Measurements from ENCODE around the gene SNX8.

Gene SNX8

GRCh38 chr7:2314209-2314955 lies at the start of gene SNX8:
TSS of gene SNX8 (minus strand) at chr7:2314441. CDS start at chr7:2314421, 20 bp downstream.
- H3K36me3 Mint-ChIP-seq: peaks cover 7% of the 10 kb centered on the region
- peak within 1 kb of the TSS; percentile 98 for H3K4me3 Mint-ChIP-seq
- H3K9me3 Mint-ChIP-seq: no peaks in the 10 kb centered on the region
- ATAC-seq (ENCODE audit: low read depth): peak; percentile 85
- no peak within 1 kb of the TSS for H3K27ac Mint-ChIP-seq
- peak; percentile 100 for DNase-seq (ENCODE audit: low spot score in 2 of 2)
- peaks cover 18% of the 10 kb centered on the region for H3K4me1 Mint-ChIP-seq
- H3K27me3 Mint-ChIP-seq: no peaks in the 10 kb centered on the region

- ATAC-seq (ENCODE audit: low read depth): no peak
- no peak overlapping the region for H3K4me3 Mint-ChIP-seq
- no peaks in the 10 kb centered on the region for H3K27me3 Mint-ChIP-seq
- H3K9me3 Mint-ChIP-seq: no peaks in the 10 kb centered on the region
- DNase-seq (ENCODE audit: low spot score in 2 of 2): no peak
- H3K36me3 Mint-ChIP-seq: peaks cover 22% of the 10 kb centered on the region
- H3K27ac Mint-ChIP-seq: no peak overlapping the region
- peaks cover 12% of the 10 kb centered on the region for H3K4me1 Mint-ChIP-seq
These were observed 48.3 kb upstream of the SNX8 start for GRCh38 chr7:2362385-2363088.

- H3K36me3 Mint-ChIP-seq: peaks cover 23% of the 10 kb centered on the region
- ATAC-seq (ENCODE audit: low read depth) (no peak), DNase-seq (ENCODE audit: low spot score in 2 of 2) (no peak)
- H3K27me3 Mint-ChIP-seq: no peaks in the 10 kb centered on the region
- H3K4me1 Mint-ChIP-seq: peaks cover 17% of the 10 kb centered on the region
- no peak overlapping the region for H3K4me3 Mint-ChIP-seq
- H3K9me3 Mint-ChIP-seq: no peaks in the 10 kb centered on the region
- no peak overlapping the region for H3K27ac Mint-ChIP-seq
These were observed 46.6 kb upstream of the SNX8 start for GRCh38 chr7:2360796-2361195.

GRCh38 chr7:2359610-2360009 lies 45.4 kb upstream of the SNX8 start:
- H3K27ac Mint-ChIP-seq: peak overlapping the region; percentile 78

DNA sequence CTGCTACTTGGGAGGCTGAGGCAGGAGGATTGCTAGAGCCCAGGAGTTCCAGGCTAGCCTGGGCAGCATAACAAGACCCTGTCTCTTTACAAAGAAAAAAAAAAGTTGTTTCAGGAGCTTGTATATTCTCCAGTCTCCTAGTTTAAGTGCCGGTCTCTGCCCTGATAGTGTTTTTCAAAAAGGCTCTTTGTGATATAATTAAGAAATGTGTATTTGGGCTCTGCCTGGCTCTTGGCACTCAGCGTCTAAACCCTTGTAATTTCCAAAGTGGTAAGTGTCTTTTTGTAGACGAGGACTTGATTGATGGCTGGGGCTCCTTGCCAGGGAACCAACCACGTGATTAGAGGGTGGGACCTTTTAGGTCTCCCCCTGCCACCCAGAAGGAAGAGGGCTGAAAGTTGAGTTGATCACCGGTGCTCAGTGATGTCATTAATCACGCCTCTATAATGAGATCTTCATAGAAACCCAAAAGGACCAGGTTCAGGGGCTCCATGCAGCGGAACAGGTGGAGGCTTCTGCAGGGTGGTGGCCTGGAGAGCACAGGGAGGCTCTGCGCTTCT lies 44.8 kb upstream of the SNX8 start:
- Mint-ChIP-seq H3K27me3 (no peaks in the 10 kb centered on the region), H3K27ac (no peak overlapping the region), H3K36me3 (peaks cover 14% of the 10 kb centered on the region), H3K4me3 (no peak overlapping the region), H3K4me1 (peaks cover 14% of the 10 kb centered on the region), H3K9me3 (no peaks in the 10 kb centered on the region)
- ATAC-seq (ENCODE audit: low read depth) (no peak), DNase-seq (ENCODE audit: low spot score in 2 of 2) (no peak)

More at GRCh38 chr7:2359610-2360009, 45.4 kb upstream of the SNX8 start:
- H3K27me3 Mint-ChIP-seq: no peaks in the 10 kb centered on the region
- H3K9me3 Mint-ChIP-seq: no peaks in the 10 kb centered on the region
- no peak overlapping the region for H3K4me3 Mint-ChIP-seq
- DNase-seq (ENCODE audit: low spot score in 2 of 2) (no peak), ATAC-seq (ENCODE audit: low read depth) (no peak)
- H3K4me1 Mint-ChIP-seq: peaks cover 14% of the 10 kb centered on the region
- H3K36me3 Mint-ChIP-seq: peaks cover 16% of the 10 kb centered on the region

DNA sequence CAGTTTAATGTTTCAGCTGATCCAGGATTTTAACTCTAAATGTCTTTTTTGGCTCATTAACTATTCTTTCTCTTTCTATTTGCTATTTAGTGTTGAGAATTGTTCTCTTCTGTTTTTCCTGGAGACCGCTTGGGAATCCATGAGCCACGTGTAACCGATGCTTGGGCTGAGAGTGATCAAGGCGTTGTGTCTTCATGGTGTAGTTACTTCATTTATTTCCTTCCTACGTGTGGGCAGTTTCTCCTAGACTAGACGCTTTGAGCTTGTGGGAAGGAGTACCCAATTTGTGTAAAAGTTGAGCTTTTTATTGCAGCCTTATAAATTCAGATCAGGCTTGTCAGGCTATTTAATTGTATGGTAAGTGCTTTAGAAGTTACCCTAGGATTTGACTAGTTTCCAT lies 43.3 kb upstream of the SNX8 start:
- Mint-ChIP-seq H3K36me3 (peaks cover 8% of the 10 kb centered on the region), H3K9me3 (no peaks in the 10 kb centered on the region), H3K27ac (no peak overlapping the region), H3K27me3 (no peaks in the 10 kb centered on the region), H3K4me1 (peaks cover 14% of the 10 kb centered on the region), H3K4me3 (peak overlapping the region; percentile 35)
- ATAC-seq (ENCODE audit: low read depth) (no peak), DNase-seq (ENCODE audit: low spot score in 2 of 2) (no peak)

GRCh38 chr7:2357165-2357564 lies 42.9 kb upstream of the SNX8 start:
- Mint-ChIP-seq H3K9me3 (no peaks in the 10 kb centered on the region), H3K4me1 (peaks cover 14% of the 10 kb centered on the region), H3K27me3 (no peaks in the 10 kb centered on the region), H3K4me3 (no peak overlapping the region), H3K36me3 (peaks cover 5% of the 10 kb centered on the region), H3K27ac (no peak overlapping the region)
- no peak for DNase-seq (ENCODE audit: low spot score in 2 of 2)
- no peak for ATAC-seq (ENCODE audit: low read depth)

DNA sequence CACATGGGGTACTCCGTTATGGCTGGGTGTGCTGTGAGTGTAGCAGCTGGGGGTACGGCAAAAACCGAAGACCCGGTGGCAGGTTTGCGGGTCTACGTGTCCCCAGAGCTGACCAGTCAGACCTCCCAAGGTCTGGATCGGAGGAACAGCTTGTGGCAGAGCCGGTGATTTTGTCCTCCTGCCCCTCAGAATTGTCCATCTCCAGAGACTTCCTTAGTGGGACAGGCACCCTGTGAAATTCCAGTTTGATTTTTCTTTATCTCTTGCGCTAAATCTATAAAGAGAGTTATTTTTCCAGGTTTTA lies 41.4 kb upstream of the SNX8 start:
- no peaks in the 10 kb centered on the region for H3K27me3 Mint-ChIP-seq
- peaks cover 3% of the 10 kb centered on the region for H3K36me3 Mint-ChIP-seq

GRCh38 chr7:2354939-2355704 lies 40.9 kb upstream of the SNX8 start:
- Mint-ChIP-seq H3K9me3 (no peaks in the 10 kb centered on the region), H3K36me3 (peaks cover 3% of the 10 kb centered on the region), H3K4me1 (peaks cover 12% of the 10 kb centered on the region), H3K27ac (peak overlapping the region; percentile 100), H3K27me3 (no peaks in the 10 kb centered on the region), H3K4me3 (peak overlapping the region; percentile 92)
- ATAC-seq (ENCODE audit: low read depth) (no peak), DNase-seq (ENCODE audit: low spot score in 2 of 2) (no peak)

More for the DNA sequence above, 41.4 kb upstream of the SNX8 start:
- peak overlapping the region; percentile 76 for H3K4me3 Mint-ChIP-seq
- H3K9me3 Mint-ChIP-seq: no peaks in the 10 kb centered on the region
- DNase-seq (ENCODE audit: low spot score in 2 of 2): no peak
- peak overlapping the region; percentile 55 for H3K27ac Mint-ChIP-seq
- peaks cover 14% of the 10 kb centered on the region for H3K4me1 Mint-ChIP-seq
- no peak for ATAC-seq (ENCODE audit: low read depth)

DNA sequence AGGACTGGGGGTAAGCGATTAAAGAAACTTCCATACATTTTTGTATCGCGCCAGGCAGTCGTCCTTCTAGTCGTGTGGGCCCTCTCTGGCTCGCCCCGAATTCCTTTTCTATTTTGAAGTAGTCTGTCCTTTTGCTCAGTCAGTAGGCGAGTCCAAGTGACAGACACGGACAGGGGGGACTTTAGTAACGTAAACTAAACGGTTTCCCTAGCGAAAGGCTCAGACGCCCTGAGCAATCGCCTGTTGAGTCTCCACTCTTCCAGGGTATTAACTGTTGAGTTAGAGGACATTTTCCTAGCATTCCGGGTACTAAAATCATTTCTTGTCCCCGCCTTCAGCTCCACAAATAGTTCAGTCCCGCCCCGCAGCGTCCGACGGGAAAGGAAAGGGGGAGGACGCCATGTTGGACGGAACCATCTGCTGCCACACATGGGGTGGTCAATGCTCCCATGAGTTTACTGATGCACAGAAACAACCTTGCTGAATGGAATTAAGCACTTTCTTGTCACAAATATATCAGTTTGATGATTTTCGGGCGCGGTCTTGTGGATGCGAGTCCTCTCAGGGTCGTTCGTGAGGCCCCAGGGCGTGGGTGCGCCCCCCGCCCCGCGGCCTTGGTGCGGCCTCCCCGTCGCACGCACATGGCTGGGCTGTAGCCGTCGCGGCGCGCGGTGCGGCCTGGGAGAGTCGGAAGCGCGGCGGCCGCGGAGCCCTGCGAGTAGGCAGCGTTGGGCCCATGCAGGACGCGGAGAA lies 40.1 kb upstream of the SNX8 start, which contains the start of gene EIF3B:
Gene EIF3B, plus strand, starts transcription at position 642 of the 753 bp plus-strand sequence. Its CDS starts 95 bp downstream, at position 737.
- Mint-ChIP-seq H3K4me1 (peaks cover 7% of the 10 kb centered on the region), H3K9me3 (no peaks in the 10 kb centered on the region), H3K36me3 (peaks cover 3% of the 10 kb centered on the region), H3K4me3 (peak within 1 kb of the TSS; percentile 92), H3K27ac (peak within 1 kb of the TSS; percentile 100), H3K27me3 (no peaks in the 10 kb centered on the region)
- ATAC-seq (ENCODE audit: low read depth) (peak; percentile 86), DNase-seq (ENCODE audit: low spot score in 2 of 2) (peak; percentile 91 to 92)

- DNase-seq (ENCODE audit: low spot score in 2 of 2): no peak
- Mint-ChIP-seq H3K9me3 (no peaks in the 10 kb centered on the region), H3K4me1 (peaks cover 7% of the 10 kb centered on the region), H3K4me3 (peak overlapping the region; percentile 92), H3K27ac (peak overlapping the region; percentile 100), H3K27me3 (no peaks in the 10 kb centered on the region), H3K36me3 (peaks cover 3% of the 10 kb centered on the region)
- ATAC-seq (ENCODE audit: low read depth): peak; percentile 65
These were observed 39.6 kb upstream of the SNX8 start for GRCh38 chr7:2353936-2354185.

GRCh38 chr7:2353113-2353935 lies 39.1 kb upstream of the SNX8 start:
- Mint-ChIP-seq H3K4me1 (peaks cover 7% of the 10 kb centered on the region), H3K27ac (peak overlapping the region; percentile 100), H3K4me3 (peak overlapping the region; percentile 92), H3K36me3 (peaks cover 3% of the 10 kb centered on the region), H3K9me3 (no peaks in the 10 kb centered on the region), H3K27me3 (no peaks in the 10 kb centered on the region)
- ATAC-seq (ENCODE audit: low read depth) (no peak), DNase-seq (ENCODE audit: low spot score in 2 of 2) (no peak)

GRCh38 chr7:2350861-2351260 lies 36.6 kb upstream of the SNX8 start:
- no peak for ATAC-seq (ENCODE audit: low read depth)
- no peak for DNase-seq (ENCODE audit: low spot score in 2 of 2)
- H3K27ac Mint-ChIP-seq: no peak overlapping the region
- no peaks in the 10 kb centered on the region for H3K9me3 Mint-ChIP-seq
- H3K27me3 Mint-ChIP-seq: no peaks in the 10 kb centered on the region
- peaks cover 5% of the 10 kb centered on the region for H3K4me1 Mint-ChIP-seq
- no peak overlapping the region for H3K4me3 Mint-ChIP-seq
- no peaks in the 10 kb centered on the region for H3K36me3 Mint-ChIP-seq
